ENCODE measurements around the gene PROX2.

DNA sequence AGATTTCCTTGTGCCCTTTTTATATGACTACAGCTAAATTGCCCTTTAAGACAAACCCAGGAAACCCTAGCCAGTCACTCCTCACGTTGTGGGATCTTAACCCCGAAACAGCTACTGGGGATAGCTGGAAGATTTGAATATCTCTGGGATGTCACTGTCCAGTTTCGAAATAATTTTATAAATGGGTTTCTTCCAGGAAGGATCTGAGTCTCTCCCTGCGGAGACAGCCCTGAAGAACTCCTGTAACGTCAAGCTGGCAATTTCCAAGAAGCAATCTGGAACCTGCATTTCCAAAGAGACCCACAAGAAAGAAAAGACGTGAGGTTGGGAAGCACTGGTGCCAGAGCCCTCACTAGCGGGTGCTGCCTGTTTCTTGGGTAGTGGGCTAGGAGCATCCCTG lies 20.9 kb downstream of the PROX2 start:
- TF ChIP-seq EZH2phosphoT487 (IDR thresholded peaks at IDR 0.05; ENCODE audit: borderline replicate concordance, low read depth, low read length) (no peak), CTCF (conservative IDR thresholded peaks at IDR 0.05; ENCODE audit: low read length) (no peak)

Measured in OCI-LY7 (cell line).